ENCODE data around the gene MSLN.

GRCh38 chr16:711084-711483 lies 49.5 kb upstream of the MSLN start:
- TF ChIP-seq CTCF (IDR thresholded peaks at IDR 0.05; ENCODE audit: low read depth, low read length) (no peak), POLR2A (IDR thresholded peaks at IDR 0.05; ENCODE audit: extremely low read depth, insufficient read length) (no peak), MYC (IDR thresholded peaks at IDR 0.05; ENCODE audit: low read depth, low read length) (no peak)
- TF ChIP-seq, protein P1, sequence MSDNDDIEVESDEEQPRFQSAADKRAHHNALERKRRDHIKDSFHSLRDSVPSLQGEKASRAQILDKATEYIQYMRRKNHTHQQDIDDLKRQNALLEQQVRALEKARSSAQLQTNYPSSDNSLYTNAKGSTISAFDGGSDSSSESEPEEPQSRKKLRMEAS (IDR thresholded peaks at IDR 0.05; ENCODE audit: low read depth, low read length): no peak

All from NB4 (cell line).